ENCODE data around the gene WWOX.

Gene WWOX

GRCh38 chr16:78609402-78610274 lies 510.2 kb downstream of the WWOX start:
- DNase-seq (ENCODE audit: low read depth): no peak

GRCh38 chr16:78611318-78611717 lies 511.9 kb downstream of the WWOX start:
- DNase-seq (ENCODE audit: low read depth): no peak

GRCh38 chr16:78619811-78620210 lies 520.4 kb downstream of the WWOX start:
- no peak for DNase-seq (ENCODE audit: low read depth)

- DNase-seq (ENCODE audit: low read depth): no peak
These were observed 520.8 kb downstream of the WWOX start for GRCh38 chr16:78620291-78620690.

- DNase-seq (ENCODE audit: low read depth): no peak
These were observed 524.3 kb downstream of the WWOX start for GRCh38 chr16:78623796-78624195.

- no peak for DNase-seq (ENCODE audit: low read depth)
These were observed 524.9 kb downstream of the WWOX start for GRCh38 chr16:78624366-78624765.

- DNase-seq (ENCODE audit: low read depth): no peak
These were observed 529.1 kb downstream of the WWOX start for GRCh38 chr16:78628461-78629045.

GRCh38 chr16:78629173-78629572 lies 529.7 kb downstream of the WWOX start:
- DNase-seq (ENCODE audit: low read depth): no peak

- DNase-seq (ENCODE audit: low read depth): no peak
These were observed 530.6 kb downstream of the WWOX start for GRCh38 chr16:78630102-78630501.

- no peak for DNase-seq (ENCODE audit: low read depth)
These were observed 534.1 kb downstream of the WWOX start for GRCh38 chr16:78633551-78633950.

- no peak for DNase-seq (ENCODE audit: low read depth)
These were observed 536.4 kb downstream of the WWOX start for GRCh38 chr16:78635807-78636206.

- DNase-seq (ENCODE audit: low read depth): no peak
These were observed 538.9 kb downstream of the WWOX start for GRCh38 chr16:78638371-78638770.

GRCh38 chr16:78639775-78640174 lies 540.3 kb downstream of the WWOX start:
- no peak for DNase-seq (ENCODE audit: low read depth)

GRCh38 chr16:78640886-78641285 lies 541.4 kb downstream of the WWOX start:
- no peak for DNase-seq (ENCODE audit: low read depth)

- no peak for DNase-seq (ENCODE audit: low read depth)
These were observed 542.0 kb downstream of the WWOX start for GRCh38 chr16:78641433-78641832.

GRCh38 chr16:78642621-78643285 lies 543.3 kb downstream of the WWOX start:
- no peak for DNase-seq (ENCODE audit: low read depth)

GRCh38 chr16:78645657-78646056 lies 546.2 kb downstream of the WWOX start:
- DNase-seq (ENCODE audit: low read depth): no peak

GRCh38 chr16:78647019-78647418 lies 547.6 kb downstream of the WWOX start:
- DNase-seq (ENCODE audit: low read depth): no peak

GRCh38 chr16:78647491-78647890 lies 548.0 kb downstream of the WWOX start:
- no peak for DNase-seq (ENCODE audit: low read depth)

- DNase-seq (ENCODE audit: low read depth): no peak
These were observed 549.1 kb downstream of the WWOX start for GRCh38 chr16:78648517-78648916.

GRCh38 chr16:78650339-78651074 lies 551.1 kb downstream of the WWOX start:
- no peak for DNase-seq (ENCODE audit: low read depth)

- DNase-seq (ENCODE audit: low read depth): no peak
These were observed 555.5 kb downstream of the WWOX start for GRCh38 chr16:78654929-78655328.
